ENCODE data around the gene IRF8. TPM values are rescaled to one million over a fixed set of nuclear protein-coding genes. Genes with fewer than 3 reads are reported as not detected.
A peak's percentile ranks its signal among the peaks of the same experiment; 100 is the strongest.

Gene IRF8
- total RNA-seq, 2 experiments from 2014 or later, result 230 to 234 TPM

GRCh38 chr16:85879975-85880831 lies 18.8 kb upstream of the IRF8 start:
- H3K36me3 Mint-ChIP-seq, result peaks cover 3% of the 10 kb centered on the region
- H3K4me1 Mint-ChIP-seq, result peaks cover 48% of the 10 kb centered on the region
- DNase-seq, result no peak
- peaks cover 25% of the 10 kb centered on the region for H3K27me3 Mint-ChIP-seq
- peak overlapping the region; percentile 51 for H3K27ac Mint-ChIP-seq
- peaks cover 1% of the 10 kb centered on the region for H3K9me3 Mint-ChIP-seq
- H3K4me3 Mint-ChIP-seq, result no peak overlapping the region

- Mint-ChIP-seq H3K36me3 (no peaks in the 10 kb centered on the region), H3K4me3 (no peak overlapping the region), H3K27ac (no peak overlapping the region), H3K27me3 (peaks cover 19% of the 10 kb centered on the region), H3K4me1 (peaks cover 45% of the 10 kb centered on the region), H3K9me3 (peaks cover 1% of the 10 kb centered on the region)
- DNase-seq, result no peak
Observed at GRCh38 chr16:85880861-85881260, 18.1 kb upstream of the IRF8 start.

GRCh38 chr16:85881436-85881835 lies 17.5 kb upstream of the IRF8 start:
- Mint-ChIP-seq H3K9me3 (peaks cover 1% of the 10 kb centered on the region), H3K27me3 (peaks cover 14% of the 10 kb centered on the region), H3K36me3 (no peaks in the 10 kb centered on the region), H3K4me3 (no peak overlapping the region), H3K4me1 (peaks cover 44% of the 10 kb centered on the region), H3K27ac (no peak overlapping the region)
- DNase-seq, result no peak

GRCh38 chr16:85882181-85882810 lies 16.7 kb upstream of the IRF8 start:
- peak overlapping the region; percentile 32 for H3K4me3 Mint-ChIP-seq
- H3K36me3 Mint-ChIP-seq, result no peaks in the 10 kb centered on the region
- peak; percentile 22 for DNase-seq
- H3K27me3 Mint-ChIP-seq, result peaks cover 16% of the 10 kb centered on the region
- peaks cover 1% of the 10 kb centered on the region for H3K9me3 Mint-ChIP-seq
- no peak overlapping the region for H3K27ac Mint-ChIP-seq
- peaks cover 48% of the 10 kb centered on the region for H3K4me1 Mint-ChIP-seq

GRCh38 chr16:85883813-85884212 lies 15.1 kb upstream of the IRF8 start:
- no peak for DNase-seq
- Mint-ChIP-seq H3K27ac (no peak overlapping the region), H3K4me3 (no peak overlapping the region), H3K4me1 (peaks cover 60% of the 10 kb centered on the region), H3K36me3 (no peaks in the 10 kb centered on the region), H3K27me3 (peaks cover 16% of the 10 kb centered on the region), H3K9me3 (no peaks in the 10 kb centered on the region)

- Mint-ChIP-seq H3K4me3 (no peak overlapping the region), H3K4me1 (peaks cover 65% of the 10 kb centered on the region), H3K27ac (no peak overlapping the region), H3K36me3 (no peaks in the 10 kb centered on the region), H3K9me3 (no peaks in the 10 kb centered on the region), H3K27me3 (peaks cover 16% of the 10 kb centered on the region)
- DNase-seq, result no peak
Observed at GRCh38 chr16:85884808-85885463, 14.0 kb upstream of the IRF8 start.

- H3K9me3 Mint-ChIP-seq, result no peaks in the 10 kb centered on the region
- H3K27ac Mint-ChIP-seq, result no peak overlapping the region
- DNase-seq, result no peak
- peaks cover 16% of the 10 kb centered on the region for H3K27me3 Mint-ChIP-seq
- no peak overlapping the region for H3K4me3 Mint-ChIP-seq
- H3K4me1 Mint-ChIP-seq, result peaks cover 61% of the 10 kb centered on the region
- no peaks in the 10 kb centered on the region for H3K36me3 Mint-ChIP-seq
Observed at GRCh38 chr16:85885537-85885936, 13.4 kb upstream of the IRF8 start.

GRCh38 chr16:85888405-85889331 lies 10.3 kb upstream of the IRF8 start:
- H3K27ac Mint-ChIP-seq, result peak overlapping the region; percentile 90
- peak; percentile 55 for DNase-seq
- H3K36me3 Mint-ChIP-seq, result no peaks in the 10 kb centered on the region
- H3K27me3 Mint-ChIP-seq, result peaks cover 13% of the 10 kb centered on the region
- no peaks in the 10 kb centered on the region for H3K9me3 Mint-ChIP-seq
- peaks cover 51% of the 10 kb centered on the region for H3K4me1 Mint-ChIP-seq
- H3K4me3 Mint-ChIP-seq, result peak overlapping the region; percentile 32

- no peak overlapping the region for H3K27ac Mint-ChIP-seq
- peaks cover 50% of the 10 kb centered on the region for H3K4me1 Mint-ChIP-seq
- H3K36me3 Mint-ChIP-seq, result no peaks in the 10 kb centered on the region
Observed at GRCh38 chr16:85891033-85891775, 7.8 kb upstream of the IRF8 start.

GRCh38 chr16:85891776-85892166 lies 7.2 kb upstream of the IRF8 start:
- Mint-ChIP-seq H3K4me1 (peaks cover 48% of the 10 kb centered on the region), H3K27me3 (peaks cover 2% of the 10 kb centered on the region), H3K27ac (no peak overlapping the region), H3K4me3 (no peak overlapping the region), H3K36me3 (no peaks in the 10 kb centered on the region), H3K9me3 (no peaks in the 10 kb centered on the region)
- no peak for DNase-seq

More at GRCh38 chr16:85891033-85891775, 7.8 kb upstream of the IRF8 start:
- Mint-ChIP-seq H3K4me3 (no peak overlapping the region), H3K9me3 (no peaks in the 10 kb centered on the region), H3K27me3 (peaks cover 3% of the 10 kb centered on the region)
- no peak for DNase-seq

GRCh38 chr16:85892760-85893159 lies 6.2 kb upstream of the IRF8 start:
- Mint-ChIP-seq H3K4me1 (peaks cover 49% of the 10 kb centered on the region), H3K27me3 (no peaks in the 10 kb centered on the region), H3K36me3 (no peaks in the 10 kb centered on the region), H3K4me3 (no peak overlapping the region), H3K9me3 (no peaks in the 10 kb centered on the region), H3K27ac (no peak overlapping the region)
- DNase-seq, result no peak

GRCh38 chr16:85894266-85894665 lies 4.7 kb upstream of the IRF8 start:
- Mint-ChIP-seq H3K27ac (no peak overlapping the region), H3K36me3 (peaks cover under 1% of the 10 kb centered on the region), H3K4me1 (peaks cover 42% of the 10 kb centered on the region), H3K9me3 (no peaks in the 10 kb centered on the region), H3K27me3 (no peaks in the 10 kb centered on the region), H3K4me3 (no peak overlapping the region)
- DNase-seq, result no peak

- no peak for DNase-seq
- peak overlapping the region; percentile 68 for H3K4me3 Mint-ChIP-seq
- peaks cover 34% of the 10 kb centered on the region for H3K4me1 Mint-ChIP-seq
- H3K27ac Mint-ChIP-seq, result peak overlapping the region; percentile 89
- no peaks in the 10 kb centered on the region for H3K9me3 Mint-ChIP-seq
- no peaks in the 10 kb centered on the region for H3K27me3 Mint-ChIP-seq
- peaks cover 32% of the 10 kb centered on the region for H3K36me3 Mint-ChIP-seq
Observed at GRCh38 chr16:85897382-85897781, 1.6 kb upstream of the IRF8 start.

- H3K9me3 Mint-ChIP-seq, result no peaks in the 10 kb centered on the region
- peaks cover 52% of the 10 kb centered on the region for H3K36me3 Mint-ChIP-seq
- peak overlapping the region; percentile 89 for H3K4me3 Mint-ChIP-seq
- H3K27me3 Mint-ChIP-seq, result no peaks in the 10 kb centered on the region
- DNase-seq, result no peak
- H3K27ac Mint-ChIP-seq, result peak overlapping the region; percentile 92
- H3K4me1 Mint-ChIP-seq, result peaks cover 49% of the 10 kb centered on the region
Observed at GRCh38 chr16:85899444-85899843, 482 bp downstream of the IRF8 start.

Measured in activated naive CD8-positive, alpha-beta T cell treated with anti-CD3 and anti-CD28 coated beads for 36 hours (primary cell).